ENCODE results near the gene CEND1.

CEND1 gene

DNA sequence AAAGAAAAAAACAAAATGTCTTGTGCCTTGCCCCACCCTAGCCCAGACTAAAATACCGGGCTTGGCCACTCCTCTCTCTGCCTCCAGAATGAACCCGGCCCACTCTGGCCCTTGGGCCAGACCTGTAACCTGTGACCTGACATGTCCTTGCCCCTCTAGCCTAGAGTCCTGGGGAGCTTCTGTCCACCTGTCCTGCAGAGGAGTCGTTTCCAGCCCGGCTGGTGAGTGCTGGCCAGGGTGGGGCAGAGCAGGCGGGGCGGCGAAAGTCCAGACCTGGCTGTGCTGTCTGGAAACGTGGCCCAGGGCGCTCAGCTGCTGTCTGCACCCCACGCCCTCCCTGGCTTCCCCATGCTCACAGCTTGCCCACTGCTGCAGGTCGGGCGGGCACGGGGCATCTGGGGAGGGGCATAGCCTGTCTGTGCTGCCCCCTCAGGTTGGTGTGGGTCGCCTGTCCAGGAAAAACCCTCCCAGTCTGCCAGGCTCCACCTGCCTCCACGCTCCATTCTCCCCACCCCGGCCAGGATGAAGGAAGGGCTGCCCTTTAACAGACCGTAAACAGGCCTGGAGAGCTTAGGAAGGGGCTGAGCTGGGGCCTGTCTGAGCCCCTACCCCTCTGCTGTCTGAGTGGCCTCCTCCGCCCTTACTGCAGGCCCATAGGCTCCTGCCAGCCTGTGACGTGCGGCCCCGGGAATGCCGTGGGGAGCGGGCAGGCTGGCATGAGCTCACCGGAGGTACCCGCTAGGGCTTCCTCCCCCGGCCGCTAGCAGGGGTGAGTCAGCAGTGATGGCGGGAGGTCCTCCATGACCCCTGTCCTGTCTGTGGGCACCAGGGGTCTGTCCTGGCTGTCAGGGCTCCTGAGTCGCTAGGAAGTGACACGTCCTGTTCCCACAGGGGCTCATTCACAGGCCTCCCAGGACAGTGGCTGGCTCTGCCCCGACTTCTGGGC lies 44.8 kb upstream of the CEND1 start:
- peak overlapping the region; percentile 97 for H3K27ac ChIP-seq
- TF ChIP-seq ZFX (IDR thresholded peaks at IDR 0.05) (no peak), CTCF (conservative IDR thresholded peaks at IDR 0.05) (no peak)

GRCh38 chr11:833849-834311 lies 44.0 kb upstream of the CEND1 start:
- peak overlapping the region; percentile 97 for H3K27ac ChIP-seq
- TF ChIP-seq CTCF (conservative IDR thresholded peaks at IDR 0.05): no peak
- no peak for TF ChIP-seq ZFX (IDR thresholded peaks at IDR 0.05)

GRCh38 chr11:833114-833791 lies 43.4 kb upstream of the CEND1 start:
- TF ChIP-seq ZFX (IDR thresholded peaks at IDR 0.05) (peak; percentile 28; the same call in 1 of the 2 replicates), CTCF (conservative IDR thresholded peaks at IDR 0.05) (no peak)
- peak overlapping the region; percentile 97 for H3K27ac ChIP-seq

DNA sequence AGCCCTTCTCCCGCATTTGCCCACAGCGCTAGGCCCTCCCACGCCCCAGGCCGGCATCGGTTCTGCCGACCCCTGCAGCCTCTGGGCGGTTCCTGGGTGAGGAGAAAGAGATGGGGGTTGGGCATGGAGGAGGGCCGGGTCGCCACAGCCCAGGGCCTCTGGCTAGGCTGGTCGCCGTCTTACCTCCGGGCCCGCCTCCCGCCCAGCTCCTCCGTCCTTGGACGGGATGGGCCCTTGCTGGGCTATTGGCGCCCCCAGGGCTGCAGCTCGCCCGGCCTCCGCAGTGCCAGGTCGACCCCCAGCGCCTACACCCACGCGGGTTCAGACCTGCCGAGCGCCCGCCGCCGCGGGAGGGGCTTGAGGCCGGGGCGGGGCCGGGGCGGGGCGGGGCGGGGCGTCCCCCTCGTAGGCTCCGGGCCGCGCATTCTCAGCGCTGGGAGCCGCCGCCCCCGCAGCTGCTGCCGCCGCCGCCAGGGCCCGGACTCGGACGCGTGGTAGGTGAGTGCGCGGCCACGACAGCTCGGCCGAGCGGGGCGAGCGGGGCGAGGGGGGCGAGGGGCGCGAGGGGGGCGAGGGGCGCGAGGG lies 42.7 kb upstream of the CEND1 start, which contains the start of gene CD151:
CD151 (plus strand) TSS at position 424 of the 585 bp plus-strand sequence. CDS start 3,118 bp downstream, outside the sequence.
- no peak for TF ChIP-seq CTCF (conservative IDR thresholded peaks at IDR 0.05)
- TF ChIP-seq ZFX (IDR thresholded peaks at IDR 0.05): peak; percentile 41; the same call in 1 of the 2 replicates
- peak within 1 kb of the TSS; percentile 97 for H3K27ac ChIP-seq

DNA sequence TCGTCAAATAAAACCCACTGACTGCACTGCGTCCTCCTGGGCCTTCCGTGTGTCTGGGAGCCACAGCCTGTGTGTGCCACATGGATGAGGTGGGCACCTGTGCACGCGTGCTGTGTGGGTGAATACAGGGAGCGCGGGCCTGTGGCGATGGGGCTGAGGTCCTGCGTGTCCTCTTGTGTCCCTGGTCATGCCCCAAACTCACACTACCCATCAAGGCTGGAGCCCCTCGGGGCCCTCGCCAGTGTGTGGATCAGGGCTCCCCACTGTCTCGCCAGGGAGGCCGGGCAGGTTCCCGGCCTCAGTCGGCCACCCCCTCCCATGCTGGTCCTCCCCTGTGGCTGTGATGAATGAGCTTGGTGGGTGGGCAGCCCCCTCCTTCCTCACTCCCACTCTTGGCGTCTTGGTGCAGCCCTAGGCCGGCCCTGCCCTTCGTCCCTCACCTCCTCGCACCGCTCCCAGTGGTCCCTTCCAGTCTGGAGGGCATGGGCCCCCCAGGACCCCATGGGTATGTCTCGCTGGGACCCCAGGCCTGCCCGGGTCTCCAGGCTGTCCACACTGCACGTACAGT lies 42.2 kb upstream of the CEND1 start:
- no peak for TF ChIP-seq CTCF (conservative IDR thresholded peaks at IDR 0.05)
- no peak for TF ChIP-seq ZFX (IDR thresholded peaks at IDR 0.05)
- peak overlapping the region; percentile 97 for H3K27ac ChIP-seq

DNA sequence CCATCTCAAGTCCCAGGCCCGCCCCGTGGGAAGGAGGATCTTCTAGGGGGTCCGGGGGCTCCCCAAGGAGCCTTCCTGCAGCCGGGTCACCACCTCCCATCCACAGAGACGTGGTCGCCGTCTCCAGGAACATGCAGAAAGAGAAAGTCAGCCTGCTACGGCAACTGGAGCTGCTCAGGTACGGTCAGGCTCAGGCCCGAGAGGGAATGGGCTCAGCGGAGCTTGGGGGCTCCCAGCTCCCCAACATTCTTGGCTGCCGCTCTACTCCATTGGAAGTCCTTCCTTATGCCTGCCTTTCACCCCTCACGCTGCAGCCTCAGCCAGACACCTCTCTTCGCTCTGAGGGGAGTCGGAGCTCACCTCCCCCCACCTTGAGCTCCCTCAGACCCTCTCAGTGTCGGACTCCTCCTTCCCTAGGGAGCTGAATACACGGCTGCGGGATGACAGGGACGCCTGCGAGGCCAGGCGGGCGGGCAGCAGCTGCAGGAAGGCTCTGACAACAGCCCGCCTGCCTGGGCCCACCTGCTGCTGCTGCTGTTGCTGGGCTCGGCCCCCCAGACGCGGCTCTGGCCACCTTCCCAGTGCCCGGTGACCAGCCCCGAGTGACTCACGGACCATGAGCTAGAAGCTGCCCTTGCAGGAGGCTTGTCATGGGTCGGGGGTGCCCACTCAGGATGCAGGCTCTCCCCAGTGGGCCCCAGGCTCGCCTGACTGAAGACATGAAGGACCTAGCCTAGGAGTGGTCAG lies 41.4 kb upstream of the CEND1 start:
- H3K27ac ChIP-seq: peak overlapping the region; percentile 97
- no peak for TF ChIP-seq CTCF (conservative IDR thresholded peaks at IDR 0.05)
- no peak for TF ChIP-seq ZFX (IDR thresholded peaks at IDR 0.05)

Measured in C4-2B (cell line).